Psoas muscle (tissue), 8 donors: Measurements from ENCODE around the gene NMNAT1. TPM values are rescaled to one million over a fixed set of nuclear protein-coding genes. Genes with fewer than 3 reads are reported as not detected.
"Not testable (repeated sequence)": the region's sequence is repeated elsewhere in the genome, so short reads cannot be mapped to it uniquely, and the experiment has no call there.

Experiments used
- ATAC-seq, 4 donors: fragments of 200-7000 bp; cut with Tn5 transposase; one replicate each; pipeline ENCODE4 v1.9.1; 2020; ENCODE audit warnings: moderate library complexity in 3 of 4, mild to moderate bottlenecking in 2 of 4
- DNase-seq, 2 donors: peaks; one replicate each; pipeline ENCODE4 v3.0.0-alpha.2; 2020
- H3K27ac ChIP-seq: fragments of 200-600 bp; one replicate; pipeline ENCODE4 v1.8.0; 2022
- H3K27me3 ChIP-seq, 3 donors: fragments of 200-600 bp in 1 of 3; one replicate each; pipeline versions ENCODE4 v1.6.1 to v1.8.0; 2013 to 2022; ENCODE audit warnings: low read length in 2 of 3, mild to moderate bottlenecking in 2 of 3, moderate library complexity in 1 of 3; ENCODE audit not compliant: insufficient read depth in 3 of 3
- H3K36me3 ChIP-seq, 2 donors: fragments of 200-600 bp in 1 of 2; one replicate each; pipeline versions ENCODE4 v1.6.1 to v1.8.0; 2013 to 2022; ENCODE audit warnings: low read depth in 1 of 2, mild to moderate bottlenecking in 1 of 2, moderate library complexity in 1 of 2; ENCODE audit not compliant: insufficient read depth in 1 of 2
- H3K4me1 ChIP-seq: fragments of 200-600 bp; one replicate; pipeline ENCODE4 v1.8.0; 2022
- H3K4me3 ChIP-seq: fragments of 200-600 bp; one replicate; pipeline ENCODE4 v1.8.0; 2022; ENCODE audit warnings: mild to moderate bottlenecking
- H3K9me3 ChIP-seq: fragments of 200-600 bp; one replicate; pipeline ENCODE4 v1.8.0; 2022
- CTCF ChIP-seq: fragments of 200-600 bp; IDR thresholded peaks from one replicate; pipeline ENCODE4 v1.8.0; 2022; ENCODE audit warnings: antibody characterized with exemption
- WGBS, 3 donors: extraction: QIAGEN DNeasy Blood & Tissue Kit; methylation state at CpG; one replicate each; pipeline versions ENCODE4 v1.1.6 to v1.1.7; 2013; 5-methylcytosine and 5-hydroxymethylcytosine counted together
- intact Hi-C, 2 donors: fragments of 100-400 bp; cut with DNase I; formaldehyde crosslinking; loops; one replicate each; pipeline versions ENCODE4 v1.11.0 to v1.14.2; 2022
- polyA plus RNA-seq, 3 donors: library from polyadenylated mRNA; stranded (reverse); fragments of 200-250 nt; gene quantifications; one replicate each; pipeline ENCODE4 v1.2.3, GENCODE V29; 2013
- total RNA-seq, 4 donors: library from RNA; stranded (reverse); fragmentation: NEBNext Ultra II Directional in 2 of 4; extraction: Animal tissue kit (Norgen Biotek cat#: 25700) in 2 of 4; gene quantifications; one replicate each; pipeline versions ENCODE4 v1.2.1 to v1.2.4, GENCODE V29; 2021 to 2023
- donor health status: healthy with polysubstance abuse.
- donor health status: DM: no; HTN: no; CAD: no; lungs with moderate emphysema.
- donor health status: Bipolar disorder and iron deficiency.
- donor health status: healthy.
- donor health status: DM: yes; HTN: yes; CAD: no.
- donor health status: DM: no; HTN: no; CAD: no.
- donor health status: DM: no; HTN: no; CAD: no.
- donor health status: DM: yes; HTN: yes; CAD: no.

NMNAT1 gene
- total and polyA plus RNA-seq, 7 donors = 6.9 to 18.2 (median 13.0) TPM

GRCh38 chr1:10025354-10025753 lies 82.1 kb downstream of the NMNAT1 start:
- Histone ChIP-seq H3K4me1 (no peaks in the 10 kb centered on the region), H3K9me3 (no peaks in the 10 kb centered on the region), H3K4me3 (no peak overlapping the region), H3K27me3 (no peaks in the 10 kb centered on the region), H3K27ac (no peak overlapping the region), H3K36me3 (no peaks in the 10 kb centered on the region)
- DNase-seq = no peak
- no peak for ATAC-seq
- intact Hi-C loops = loop anchor here in 1 of 2 donors (5.0 kb wide), 1 partner anchor 63 kb away; no protein-coding TSS in a partner anchor
- 74 to 77% (median 75%) methylated on average over 2 of the region's 2 CpGs for WGBS, 3 donors
- no peak for TF ChIP-seq CTCF

DNA sequence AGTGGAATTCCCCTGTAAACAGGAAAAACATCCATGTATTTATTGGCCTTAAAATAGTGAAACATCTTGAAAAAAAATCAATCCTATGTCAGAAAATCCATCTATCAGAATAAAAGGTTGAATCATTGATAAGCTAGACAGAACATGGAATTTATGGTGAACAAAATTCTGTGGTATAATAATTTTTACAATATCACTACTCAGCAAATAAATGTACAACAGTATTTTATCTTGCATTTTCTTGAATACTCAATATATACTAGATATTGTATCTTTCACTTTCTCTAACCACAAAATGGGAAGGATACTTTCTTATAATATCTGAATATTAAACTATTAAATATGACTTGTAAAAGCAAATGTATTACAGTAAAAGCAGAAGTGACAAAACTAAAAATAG lies 83.8 kb downstream of the NMNAT1 start:
- H3K4me1 ChIP-seq = no peaks in the 10 kb centered on the region
- H3K4me3 ChIP-seq = no peak overlapping the region
- TF ChIP-seq CTCF = no peak
- intact Hi-C loops = loop anchor here in 1 of 2 donors (5.0 kb wide), 1 partner anchor 65 kb away; no protein-coding TSS in a partner anchor
- no peak overlapping the region for H3K27ac ChIP-seq
- H3K27me3 ChIP-seq = no peaks in the 10 kb centered on the region
- ATAC-seq = no peak
- H3K36me3 ChIP-seq = no peaks in the 10 kb centered on the region
- no peak for DNase-seq
- no peaks in the 10 kb centered on the region for H3K9me3 ChIP-seq

GRCh38 chr1:10028956-10029500 lies 85.8 kb downstream of the NMNAT1 start:
- intact Hi-C loops = loop anchor here in 1 of 2 donors (5.0 kb wide), 1 partner anchor 67 kb away; no protein-coding TSS in a partner anchor
- not testable (repeated sequence) for DNase-seq, H3K9me3 ChIP-seq, H3K36me3 ChIP-seq, H3K4me3 ChIP-seq, H3K4me1 ChIP-seq, H3K27me3 ChIP-seq, ATAC-seq, H3K27ac ChIP-seq
- WGBS, 3 donors = 85 to 90% (median 87%) methylated on average over 15 to 24 of the region's 24 CpGs

- no peak for TF ChIP-seq CTCF
- ATAC-seq = no peak
- H3K36me3 ChIP-seq = peaks cover 0 to 4% of the 10 kb centered on the region in 2 donors
Observed at GRCh38 chr1:10031461-10031860, 88.2 kb downstream of the NMNAT1 start.

DNA sequence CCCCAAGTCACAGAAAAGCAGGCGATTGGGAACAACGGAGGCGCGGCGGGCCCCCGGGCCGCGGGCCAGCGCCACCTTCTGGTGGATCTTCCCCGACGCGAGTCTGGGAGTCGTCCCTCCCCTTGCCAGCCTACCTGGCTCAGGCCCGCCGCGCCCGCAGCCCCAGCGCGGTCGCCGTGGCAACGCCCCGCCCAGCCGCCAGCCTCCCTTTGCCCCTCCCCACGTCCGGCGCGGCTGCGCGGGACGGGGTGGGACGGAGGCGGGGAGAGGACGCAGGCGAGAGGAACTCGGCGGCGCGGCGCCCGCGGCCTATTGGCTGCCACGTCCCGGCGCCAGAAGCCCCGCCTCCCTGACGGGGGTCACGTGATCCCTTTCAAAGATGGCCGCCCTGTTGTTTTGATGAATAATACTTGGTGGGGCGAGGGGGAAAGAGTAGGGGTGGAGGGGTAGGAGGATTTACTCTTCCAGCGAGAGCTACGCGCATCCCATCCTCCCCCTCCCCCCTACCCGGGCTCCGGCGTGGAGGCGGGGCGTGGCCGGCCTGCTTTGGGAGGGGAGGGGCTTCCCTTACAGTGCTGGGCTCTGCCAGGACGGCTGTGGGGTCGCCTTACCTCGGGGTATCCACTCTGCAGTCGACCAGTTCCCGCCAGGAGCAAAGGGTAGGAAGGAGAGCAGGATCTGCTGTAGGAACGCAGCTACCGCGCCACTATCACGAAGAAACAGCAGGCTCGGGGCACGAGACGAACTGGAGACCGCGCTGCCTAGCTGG lies 89.5 kb downstream of the NMNAT1 start, which contains the start of gene UBE4B:
UBE4B (plus strand) TSS at position 369 of the 769 bp plus-strand sequence. CDS start 713 bp downstream, outside the sequence.
- TF ChIP-seq CTCF = peak; percentile 82
- H3K9me3 ChIP-seq = no peaks in the 10 kb centered on the region
- peaks cover 0 to 17% of the 10 kb centered on the region in 2 donors for H3K36me3 ChIP-seq
- WGBS, 3 donors = 0% methylated on average over 40 to 73 of the region's 73 CpGs
- H3K4me1 ChIP-seq = peaks cover 19% of the 10 kb centered on the region
- DNase-seq = peak; percentile 98 to 99
- peak within 1 kb of the TSS; percentile 89 for H3K4me3 ChIP-seq
- H3K27ac ChIP-seq = peak within 1 kb of the TSS; percentile 95
- intact Hi-C loops = loop anchor here (1.0 to 5.0 kb wide), 5 partner anchors 90 to 158 kb away; partner anchors contain the start of genes LZIC (in 2 of the 2), NMNAT1 (in 2 of the 2) and CTNNBIP1 (in 1 of the 2)
- H3K27me3 ChIP-seq = no peaks in the 10 kb centered on the region
- peak; percentile 97 to 100 (median 98) for ATAC-seq

More at GRCh38 chr1:10031461-10031860, 88.2 kb downstream of the NMNAT1 start:
- no peak overlapping the region for H3K27ac ChIP-seq
- H3K9me3 ChIP-seq = no peaks in the 10 kb centered on the region
- no peak overlapping the region for H3K4me3 ChIP-seq
- no peak for DNase-seq
- peaks cover 15% of the 10 kb centered on the region for H3K4me1 ChIP-seq
- intact Hi-C loops = loop anchor here (2.0 to 5.0 kb wide), 3 partner anchors 81 to 154 kb away; partner anchors contain the start of genes LZIC (in 1 of the 2) and NMNAT1 (in 1 of the 2)
- no peaks in the 10 kb centered on the region for H3K27me3 ChIP-seq
- WGBS, 3 donors = 55 to 66% (median 60%) methylated on average over 3 of the region's 3 CpGs
